DND-41 (cell line): Measurements from ENCODE around the gene CTNNA3.

ENCODE experiments used
- CTCF ChIP-seq: IDR thresholded peaks from 2 replicates; pipeline ENCODE4 v1.5.1; 2012; ENCODE audit warnings: borderline replicate concordance, low read length, moderate library complexity, mild to moderate bottlenecking; ENCODE audit not compliant: poor library complexity, severe bottlenecking; ENCODE audit errors: extremely low read depth
- EZH2 ChIP-seq: IDR thresholded peaks from 3 replicates; pipeline ENCODE4 v1.6.1; 2012; ENCODE audit warnings: borderline replicate concordance, low read depth, mild to moderate bottlenecking, moderate library complexity, low read length, inconsistent platforms; ENCODE audit not compliant: severe bottlenecking

DNA sequence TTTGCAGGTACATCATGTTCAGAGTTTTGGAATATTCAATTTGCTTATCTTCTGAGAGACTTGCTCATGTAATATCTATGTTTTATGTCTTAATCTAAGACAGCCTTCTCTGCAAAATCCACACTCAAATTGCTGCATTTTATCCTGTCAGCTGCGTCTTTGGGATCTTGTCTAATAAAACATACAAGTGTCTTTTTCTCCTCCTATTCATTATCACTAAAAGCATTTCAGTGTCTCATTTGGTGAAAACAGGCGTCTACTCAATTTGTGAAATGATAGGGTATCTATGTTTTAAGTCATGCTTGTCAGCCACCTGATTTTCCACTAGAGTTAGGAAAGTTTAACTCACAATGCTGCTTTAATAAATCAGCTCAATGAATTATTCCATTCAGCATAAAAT lies 882.9 kb downstream of the CTNNA3 start:
- TF ChIP-seq CTCF (no peak), EZH2 (no peak)
